ENCODE measurements around the gene MLLT10. TPM values are rescaled to one million over a fixed set of nuclear protein-coding genes. Genes with fewer than 3 reads are reported as not detected.

Gene MLLT10
- total and polyA plus RNA-seq, 2 donors (not counting 3 experiments of a cell fraction or from before 2014, with no cell fraction given), result 35.4 to 54.0 TPM

- dilution Hi-C loops (cut with MboI; ENCODE audit: extremely low pct_ligation_motif_present, low sequenced_read_pairs), result no loop called here
- H3K4me1 ChIP-seq (ENCODE audit: control insufficient read depth, extremely low read depth, insufficient read depth, low read length), result peaks cover 4% of the 10 kb centered on the region
- no peak overlapping the region for H3K4me2 ChIP-seq (ENCODE audit: insufficient read depth, low read length)
- TF ChIP-seq GATA2 (IDR thresholded peaks at IDR 0.05; ENCODE audit: insufficient read depth, insufficient read length, low read depth, low read length) (no peak), CTCF (IDR thresholded peaks at IDR 0.05; ENCODE audit: extremely low read depth in 1 of 2, insufficient read depth in 1 of 2, low read depth in 1 of 2, low read length in 2 of 2) (no peak)
- no peak overlapping the region for H3K4me3 ChIP-seq (replicated peaks in 1 of 3; ENCODE audit: insufficient read depth in 1 of 3, low read depth in 1 of 3, low read length in 3 of 3)
- BruUV-seq (replicated peaks), result no TSS peak
- ChIA-PET CTCF (interaction anchor here (0.7 to 7.5 kb wide), 5 partner anchors 10 to 211 kb away, joined by 3 to 125 read pairs (median 3); no protein-coding TSS in a partner anchor), POLR2A (no interaction called here)
- DNase-seq (ENCODE audit: low read depth, low spot score), result no peak
- intact Hi-C loops (cut with micrococcal nuclease), result loop anchor here (10.0 kb wide), 2 partner anchors 1065 to 1605 kb away; partner anchors contain the start of gene MSRB2
- H3K27ac ChIP-seq (ENCODE audit: insufficient read depth, low read depth, low read length), result no peak overlapping the region
- H3K9ac ChIP-seq (replicated peaks; ENCODE audit: extremely low read depth, insufficient read depth, low read length), result no peak overlapping the region
- no peaks in the 10 kb centered on the region for H3K9me1 ChIP-seq (replicated peaks; ENCODE audit: control insufficient read depth, extremely low read depth, insufficient read depth, low read length)
- no peaks in the 10 kb centered on the region for H3K27me3 ChIP-seq (ENCODE audit: control insufficient read depth in 2 of 2, insufficient read depth in 2 of 2, low read length in 2 of 2)
- H3K36me3 ChIP-seq (ENCODE audit: control insufficient read depth in 2 of 2, extremely low read depth in 1 of 2, insufficient read depth in 2 of 2, low read length in 2 of 2), result no peaks in the 10 kb centered on the region
- H4K20me1 ChIP-seq (replicated peaks; ENCODE audit: control insufficient read depth, extremely low read depth, insufficient read depth, low read length), result no peaks in the 10 kb centered on the region
- no peaks in the 10 kb centered on the region for H3K9me3 ChIP-seq (replicated peaks; ENCODE audit: control insufficient read depth, insufficient read depth, low read length)
- H3K79me2 ChIP-seq (ENCODE audit: control insufficient read depth, insufficient read depth, low read length), result no peaks in the 10 kb centered on the region
- H2AFZ ChIP-seq (ENCODE audit: low read depth, low read length), result no peak overlapping the region
- no peak for FAIRE-seq
Observed at GRCh38 chr10:21490028-21490710, 43.9 kb upstream of the MLLT10 start.

- Histone ChIP-seq H3K4me2 (ENCODE audit: insufficient read depth, low read length) (no peak overlapping the region), H3K27me3 (ENCODE audit: control insufficient read depth in 2 of 2, insufficient read depth in 2 of 2, low read length in 2 of 2) (no peaks in the 10 kb centered on the region), H3K36me3 (ENCODE audit: control insufficient read depth in 2 of 2, extremely low read depth in 1 of 2, insufficient read depth in 2 of 2, low read length in 2 of 2) (no peaks in the 10 kb centered on the region), H3K9me3 (replicated peaks; ENCODE audit: control insufficient read depth, insufficient read depth, low read length) (no peaks in the 10 kb centered on the region), H4K20me1 (replicated peaks; ENCODE audit: control insufficient read depth, extremely low read depth, insufficient read depth, low read length) (no peaks in the 10 kb centered on the region), H3K4me1 (ENCODE audit: control insufficient read depth, extremely low read depth, insufficient read depth, low read length) (peaks cover 7% of the 10 kb centered on the region), H3K79me2 (ENCODE audit: control insufficient read depth, insufficient read depth, low read length) (no peaks in the 10 kb centered on the region), H3K4me3 (replicated peaks in 1 of 3; ENCODE audit: insufficient read depth in 1 of 3, low read depth in 1 of 3, low read length in 3 of 3) (no peak overlapping the region), H3K9ac (replicated peaks; ENCODE audit: extremely low read depth, insufficient read depth, low read length) (no peak overlapping the region), H3K9me1 (replicated peaks; ENCODE audit: control insufficient read depth, extremely low read depth, insufficient read depth, low read length) (no peaks in the 10 kb centered on the region), H3K27ac (ENCODE audit: insufficient read depth, low read depth, low read length) (no peak overlapping the region), H2AFZ (ENCODE audit: low read depth, low read length) (no peak overlapping the region)
- no peak for DNase-seq (ENCODE audit: low read depth, low spot score)
- ChIA-PET CTCF (interaction anchor here (1.2 to 7.5 kb wide), 2 partner anchors 212 to 216 kb away, joined by 3 to 125 read pairs; no protein-coding TSS in a partner anchor), POLR2A (no interaction called here)
- no peak for FAIRE-seq
- TF ChIP-seq FOS (IDR thresholded peaks at IDR 0.05; ENCODE audit: borderline replicate concordance, insufficient read depth, low read length) (no peak), POLR2AphosphoS5 (IDR thresholded peaks at IDR 0.05; ENCODE audit: insufficient read depth, low read depth, low read length) (no peak), POLR2A (IDR thresholded peaks at IDR 0.05; ENCODE audit: low read depth, low read length) (no peak), MAX (IDR thresholded peaks at IDR 0.05; ENCODE audit: insufficient read depth, insufficient read length) (no peak), GATA2 (IDR thresholded peaks at IDR 0.05; ENCODE audit: insufficient read depth, insufficient read length, low read depth, low read length) (no peak), JUN (IDR thresholded peaks at IDR 0.05; ENCODE audit: borderline replicate concordance, insufficient read depth, insufficient read length, low read depth) (no peak), EZH2 (IDR thresholded peaks at IDR 0.05; ENCODE audit: borderline replicate concordance, low read depth, low read length, severe bottlenecking) (no peak), CTCF (IDR thresholded peaks at IDR 0.05; ENCODE audit: extremely low read depth in 1 of 2, insufficient read depth in 1 of 2, low read depth in 1 of 2, low read length in 2 of 2) (no peak), MYC (IDR thresholded peaks at IDR 0.05; ENCODE audit: low read depth, low read length) (no peak)
- BruUV-seq (replicated peaks), result no TSS peak
- dilution Hi-C loops (cut with MboI; ENCODE audit: extremely low pct_ligation_motif_present, low sequenced_read_pairs), result no loop called here
- intact Hi-C loops (cut with micrococcal nuclease), result loop anchor here (10.0 kb wide), 2 partner anchors 1064 to 1604 kb away; partner anchors contain the start of gene MSRB2
Observed at GRCh38 chr10:21490711-21491105, 43.3 kb upstream of the MLLT10 start.

Data from endothelial cell of umbilical vein (primary cell).